ENCODE results near the gene SLC4A5.
"Not testable (repeated sequence)": the region's sequence is repeated elsewhere in the genome, so short reads cannot be mapped to it uniquely, and the experiment has no call there.

The SLC4A5 gene

DNA sequence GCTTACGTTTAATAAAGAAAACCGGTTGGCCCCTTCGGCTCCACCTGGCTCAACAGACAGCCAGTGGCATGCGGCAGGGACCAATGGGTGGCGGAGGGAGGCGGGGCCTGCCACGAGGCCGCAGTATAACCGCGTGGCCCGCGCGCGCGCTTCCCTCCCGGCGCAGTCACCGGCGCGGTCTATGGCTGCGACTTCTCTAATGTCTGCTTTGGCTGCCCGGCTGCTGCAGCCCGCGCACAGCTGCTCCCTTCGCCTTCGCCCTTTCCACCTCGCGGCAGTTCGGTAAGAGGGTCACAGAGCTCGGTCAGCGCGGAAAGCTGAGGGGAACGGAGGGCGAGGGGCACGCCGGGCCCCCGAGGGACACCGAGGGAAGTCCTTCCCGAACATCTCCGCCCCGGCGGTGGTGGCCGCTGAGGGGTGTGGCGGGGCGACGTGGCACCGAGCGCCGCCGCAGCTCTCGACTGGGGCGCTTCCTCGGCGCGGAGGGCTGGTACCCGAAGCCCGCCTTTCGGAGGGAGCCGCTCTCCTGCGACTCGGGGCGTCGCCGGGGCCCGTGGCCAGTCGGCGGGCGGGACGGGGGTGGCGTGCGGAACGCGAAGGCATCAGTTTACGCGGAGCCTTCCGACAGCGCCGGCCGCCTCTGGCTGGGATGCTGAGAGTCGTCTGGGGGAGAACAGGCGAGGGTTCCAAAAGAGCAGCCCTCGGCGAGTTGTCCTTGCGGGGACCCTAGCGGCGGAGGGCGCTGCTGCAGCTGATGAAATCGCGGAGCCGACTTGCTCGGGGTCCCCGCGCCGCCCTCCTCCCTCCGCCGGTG is 144.5 kb downstream of the SLC4A5 start, which contains the start of gene MTHFD2:
MTHFD2 (plus strand) TSS at position 155 of the 814 bp plus-strand sequence; CDS start at position 182, 27 bp downstream.
- peak; percentile 86 for DNase-seq (ENCODE audit: low read depth)

GRCh38 chr2:74198023-74198460 is 145.2 kb downstream of the SLC4A5 start:
- no peak for DNase-seq (ENCODE audit: low read depth)

DNA sequence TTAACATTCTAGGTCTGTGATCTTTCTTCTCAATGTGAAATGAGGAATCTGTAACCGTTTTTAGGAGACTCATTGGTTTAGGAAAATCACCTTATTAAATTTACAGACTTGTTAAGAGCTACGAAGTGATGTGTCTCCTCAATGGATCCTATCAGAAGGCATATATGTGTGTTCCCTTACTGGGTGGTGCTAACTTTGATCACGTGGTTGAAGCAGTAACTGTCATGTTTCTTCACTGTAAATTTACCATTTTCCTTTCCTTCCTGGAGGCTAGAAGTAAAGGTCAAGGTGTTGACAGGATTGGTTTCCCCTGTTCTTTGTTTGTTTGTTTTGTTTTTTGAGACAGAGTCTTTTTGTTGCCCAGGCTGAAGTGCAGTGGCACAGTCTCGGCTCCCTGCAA is 146.2 kb downstream of the SLC4A5 start:
- DNase-seq (ENCODE audit: low read depth) = no peak

- no peak for DNase-seq (ENCODE audit: low read depth)
These were observed 148.4 kb downstream of the SLC4A5 start for GRCh38 chr2:74194799-74195198.

DNA sequence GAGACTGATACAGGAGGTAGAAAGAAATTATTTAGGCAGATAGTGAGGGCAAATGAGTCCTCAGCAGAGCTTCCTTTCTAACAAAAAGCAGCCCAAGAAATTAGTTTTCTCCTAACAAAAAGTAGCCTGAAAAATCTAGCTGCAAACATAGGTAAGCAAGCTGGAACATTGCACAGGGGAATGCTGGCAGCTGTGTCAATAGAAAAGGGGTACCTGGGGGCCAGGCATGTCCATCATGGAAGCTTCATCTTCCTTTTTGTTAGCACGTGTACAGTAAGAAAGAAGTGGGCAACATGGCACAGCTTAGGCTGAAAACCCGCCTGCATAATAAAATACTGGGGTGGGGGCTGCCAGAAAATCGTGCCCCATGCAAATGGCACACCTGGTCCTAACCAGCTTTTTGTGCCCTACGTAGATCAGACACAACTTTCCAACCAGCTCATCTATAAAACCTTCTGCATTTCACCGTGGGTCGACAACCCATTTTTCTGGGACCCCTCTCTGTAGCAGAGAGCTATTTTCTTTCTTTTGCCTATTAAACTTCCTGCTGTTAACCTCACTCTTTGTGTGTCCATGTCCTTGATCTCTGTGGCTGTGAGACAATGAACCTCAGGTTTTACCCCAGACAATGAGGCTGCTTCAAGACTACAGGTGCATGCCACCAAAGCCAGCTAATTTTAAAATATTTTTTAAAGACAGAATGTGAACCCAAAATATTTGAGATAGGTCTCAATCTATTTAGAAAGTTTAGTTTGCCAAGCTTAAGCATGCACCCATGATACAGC is 151.4 kb downstream of the SLC4A5 start:
- DNase-seq (ENCODE audit: low read depth) = no peak

GRCh38 chr2:74188696-74189095 is 154.5 kb downstream of the SLC4A5 start:
- no peak for DNase-seq (ENCODE audit: low read depth)

- no peak for DNase-seq (ENCODE audit: low read depth)
These were observed 155.1 kb downstream of the SLC4A5 start for GRCh38 chr2:74188018-74188601.

- not testable (repeated sequence) for DNase-seq (ENCODE audit: low read depth)
These were observed 156.5 kb downstream of the SLC4A5 start for GRCh38 chr2:74186706-74187105.

GRCh38 chr2:74186038-74186437 is 157.2 kb downstream of the SLC4A5 start:
- DNase-seq (ENCODE audit: low read depth) = peak; percentile 98

GRCh38 chr2:74183878-74184277 is 159.3 kb downstream of the SLC4A5 start:
- no peak for DNase-seq (ENCODE audit: low read depth)

DNA sequence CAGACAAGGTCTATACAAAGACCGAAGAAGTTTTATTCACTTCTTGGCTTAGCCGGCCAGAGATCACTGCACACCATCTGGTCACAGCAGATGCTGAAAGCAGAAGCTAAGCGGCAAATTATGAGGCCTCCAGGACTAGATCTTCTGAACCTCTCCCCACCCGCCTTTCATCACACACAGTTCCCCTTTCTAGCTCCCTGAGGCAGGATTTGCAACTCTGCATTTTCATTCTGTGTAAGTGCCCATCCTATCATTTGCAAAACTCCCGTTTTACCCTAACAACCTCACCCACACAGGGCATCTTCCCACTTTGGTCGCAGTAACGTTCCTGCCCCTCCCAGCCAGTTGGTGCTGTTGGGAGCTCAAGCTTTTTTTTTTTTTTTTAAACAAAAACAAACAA is 161.5 kb downstream of the SLC4A5 start:
- DNase-seq (ENCODE audit: low read depth) = peak; percentile 89

GRCh38 chr2:74179063-74179865 is 164.0 kb downstream of the SLC4A5 start:
- DNase-seq (ENCODE audit: low read depth) = no peak

GRCh38 chr2:74178211-74179062 is 164.8 kb downstream of the SLC4A5 start, which contains the start of gene MOB1A:
TSS of gene MOB1A (minus strand) at chr2:74178879. CDS start at chr2:74178674, 205 bp downstream.
- peak; percentile 95 for DNase-seq (ENCODE audit: low read depth)

GRCh38 chr2:74177696-74178095 is 165.5 kb downstream of the SLC4A5 start:
- no peak for DNase-seq (ENCODE audit: low read depth)

GRCh38 chr2:74174909-74175308 is 168.3 kb downstream of the SLC4A5 start:
- DNase-seq (ENCODE audit: low read depth) = no peak

- DNase-seq (ENCODE audit: low read depth) = no peak
These were observed 174.5 kb downstream of the SLC4A5 start for GRCh38 chr2:74168739-74169138.
